ENCODE data around the gene ROS1. TPM values are rescaled to one million over a fixed set of nuclear protein-coding genes. Genes with fewer than 3 reads are reported as not detected.

Gene ROS1
- total and polyA plus RNA-seq, 10 of the 15 experiments (the other 5 are each of a cell fraction or from before 2014, with no cell fraction given) = under 0.01 to 0.07 (median 0.03) TPM; not detected in 5

GRCh38 chr6:117270843-117271507 lies 154.8 kb downstream of the ROS1 start:
- Histone ChIP-seq H2AFZ (ENCODE audit: control insufficient read depth, low read depth, low read length) (no peak overlapping the region), H3K9me3 (replicated peaks; ENCODE audit: control insufficient read depth, insufficient read depth, low read length) (no peaks in the 10 kb centered on the region), H3K4me2 (ENCODE audit: control insufficient read depth, insufficient read depth) (no peak overlapping the region), H3K27ac (ENCODE audit: control insufficient read depth, insufficient read depth) (no peak overlapping the region), H3K27me3 (replicated peaks in 1 of 2; ENCODE audit: control insufficient read depth in 2 of 2, insufficient read depth in 2 of 2, low read length in 1 of 2) (peaks cover 10 to 33% of the 10 kb centered on the region in 2 experiments), H3K9ac (ENCODE audit: control insufficient read depth, insufficient read depth, low read length) (no peak overlapping the region), H3K36me3 (ENCODE audit: control insufficient read depth in 2 of 2, insufficient read depth in 2 of 2, low read length in 1 of 2) (no peaks in the 10 kb centered on the region), H3K4me3 (no peak overlapping the region), H3K79me2 (ENCODE audit: control insufficient read depth, insufficient read depth, low read length) (no peaks in the 10 kb centered on the region), H3K4me1 (ENCODE audit: control insufficient read depth, insufficient read depth, low read length) (no peaks in the 10 kb centered on the region), H4K20me1 (ENCODE audit: control insufficient read depth, insufficient read depth) (no peaks in the 10 kb centered on the region)
- no peak for DNase-seq (ENCODE audit: low read depth, low spot score)
- ChIA-PET CTCF (no interaction called here), SMC1A (ENCODE audit: uncharacterized antibody, unreplicated experiment) (no interaction called here), POLR2A (no interaction called here), RAD21 (ENCODE audit: unreplicated experiment) (no interaction called here)
- TF ChIP-seq BCL11A (IDR thresholded peaks at IDR 0.05; ENCODE audit: low read depth, low read length) (no peak), ESRRA (IDR thresholded peaks at IDR 0.05; ENCODE audit: low read length) (no peak), TCF3 (IDR thresholded peaks at IDR 0.05; ENCODE audit: borderline replicate concordance, insufficient read depth, low read depth, low read length) (no peak), CUX1 (IDR thresholded peaks at IDR 0.05; ENCODE audit: insufficient replicate concordance, low read depth, low read length) (no peak), HDAC2 (IDR thresholded peaks at IDR 0.05) (no peak), NBN (IDR thresholded peaks at IDR 0.05) (no peak), SRF (IDR thresholded peaks at IDR 0.05; ENCODE audit: low read depth in 2 of 2, low read length in 2 of 2) (no peak), NFYB (IDR thresholded peaks at IDR 0.05; ENCODE audit: insufficient read depth, low read depth, low read length) (no peak), JUND (IDR thresholded peaks at IDR 0.05; ENCODE audit: low read depth, low read length) (no peak), YBX1 (IDR thresholded peaks at IDR 0.05) (no peak), BRCA1 (IDR thresholded peaks at IDR 0.05; ENCODE audit: low read depth, low read length) (no peak), POLR2AphosphoS2 (IDR thresholded peaks at IDR 0.05; ENCODE audit: low read depth, low read length) (no peak), SMAD5 (IDR thresholded peaks at IDR 0.05; ENCODE audit: low read depth) (no peak), SPI1 (IDR thresholded peaks at IDR 0.05; ENCODE audit: borderline replicate concordance, insufficient read depth, low read depth, low read length) (no peak), TAF1 (IDR thresholded peaks at IDR 0.05; ENCODE audit: borderline replicate concordance, low read depth, low read length) (no peak), ZZZ3 (IDR thresholded peaks at IDR 0.05; ENCODE audit: control insufficient read depth, insufficient read length, low read depth) (no peak)
- intact Hi-C loops (cut with micrococcal nuclease; ENCODE audit: unreplicated experiment) (no loop called here), in situ Hi-C loops (cut with MboI) (no loop called here)
- no peak for ATAC-seq
- no TSS peak for BruUV-seq (replicated peaks)
- 32% methylated on average over 24 of the region's 48 CpGs for WGBS (ENCODE audit: insufficient coverage, insufficient replicate concordance, low lambda C conversion rate, missing lambda C conversion rate)
- FAIRE-seq = no peak

Data from GM12878 (cell line).